IPS-18c (cell line): ENCODE results near the gene UMODL1.

ENCODE experiments used
- H3K4me3 ChIP-seq: 2 replicates; pipeline ENCODE4 v1.7.0; 2013; ENCODE audit warnings: low read depth, mild to moderate bottlenecking, low read length, moderate library complexity; ENCODE audit not compliant: insufficient read depth
- H3K9me3 ChIP-seq: one replicate; pipeline ENCODE4 v1.6.1; 2013; ENCODE audit warnings: mild to moderate bottlenecking, low read length, moderate library complexity; ENCODE audit not compliant: control insufficient read depth, insufficient read depth

The UMODL1 gene

DNA sequence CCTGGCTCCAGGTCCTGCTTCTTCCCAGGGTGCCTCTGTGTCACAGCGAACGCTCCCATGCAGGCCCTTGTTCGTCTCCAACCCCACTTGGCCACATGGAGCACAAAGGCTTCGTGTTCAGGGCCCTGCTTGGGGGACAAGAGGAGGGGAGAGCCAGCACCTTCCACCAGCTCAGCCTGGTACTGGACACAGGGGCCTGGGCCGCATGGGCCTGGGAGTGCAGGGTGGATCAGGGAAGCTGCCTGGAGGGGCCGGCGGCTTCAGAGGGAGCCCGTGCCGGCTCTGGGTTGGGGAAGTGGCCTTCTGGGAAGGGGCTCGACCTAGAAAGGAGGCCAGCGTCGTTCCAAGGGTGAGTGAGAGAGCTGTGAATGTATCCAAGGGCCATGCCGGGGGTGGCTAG is 53.0 kb downstream of the UMODL1 start:
- H3K4me3 ChIP-seq = no peak overlapping the region
- H3K9me3 ChIP-seq = no peaks in the 10 kb centered on the region

DNA sequence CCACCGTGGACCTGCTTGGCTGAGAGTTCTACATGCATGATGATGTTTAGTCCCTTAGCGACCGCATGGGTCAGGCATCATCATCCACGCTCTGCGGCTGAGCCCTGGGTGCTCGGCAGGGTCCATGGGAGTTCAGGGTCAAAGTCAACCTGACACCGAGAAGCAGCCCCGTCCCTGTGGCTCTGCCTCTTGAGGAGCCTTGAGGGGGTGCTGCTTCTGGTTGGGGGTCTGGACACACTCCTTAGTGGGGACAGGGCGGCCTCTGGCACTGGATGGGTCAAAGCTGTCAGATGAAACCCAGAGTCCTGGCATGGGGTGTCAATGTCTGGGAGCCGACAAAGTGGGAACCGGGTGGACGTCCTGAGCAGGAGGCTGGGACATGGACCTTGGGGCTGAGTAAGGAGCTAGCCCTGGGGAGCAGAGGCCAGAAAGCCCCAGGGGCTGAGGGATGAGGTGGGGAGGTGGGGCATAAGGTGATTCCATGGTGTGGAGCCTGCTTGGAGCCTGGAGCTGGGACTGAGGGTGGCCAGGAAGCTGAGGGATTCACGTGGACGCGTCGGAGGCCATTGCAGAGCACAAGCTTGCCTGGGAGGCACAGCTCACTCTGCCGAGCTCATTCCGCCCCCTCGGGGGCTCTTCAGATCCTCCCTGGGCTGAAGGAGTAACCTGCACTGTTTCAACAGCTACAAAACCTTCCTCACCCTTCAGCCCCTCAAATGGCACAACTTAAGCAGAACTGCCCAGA is 53.9 kb downstream of the UMODL1 start:
- no peaks in the 10 kb centered on the region for H3K9me3 ChIP-seq
- H3K4me3 ChIP-seq = no peak overlapping the region

DNA sequence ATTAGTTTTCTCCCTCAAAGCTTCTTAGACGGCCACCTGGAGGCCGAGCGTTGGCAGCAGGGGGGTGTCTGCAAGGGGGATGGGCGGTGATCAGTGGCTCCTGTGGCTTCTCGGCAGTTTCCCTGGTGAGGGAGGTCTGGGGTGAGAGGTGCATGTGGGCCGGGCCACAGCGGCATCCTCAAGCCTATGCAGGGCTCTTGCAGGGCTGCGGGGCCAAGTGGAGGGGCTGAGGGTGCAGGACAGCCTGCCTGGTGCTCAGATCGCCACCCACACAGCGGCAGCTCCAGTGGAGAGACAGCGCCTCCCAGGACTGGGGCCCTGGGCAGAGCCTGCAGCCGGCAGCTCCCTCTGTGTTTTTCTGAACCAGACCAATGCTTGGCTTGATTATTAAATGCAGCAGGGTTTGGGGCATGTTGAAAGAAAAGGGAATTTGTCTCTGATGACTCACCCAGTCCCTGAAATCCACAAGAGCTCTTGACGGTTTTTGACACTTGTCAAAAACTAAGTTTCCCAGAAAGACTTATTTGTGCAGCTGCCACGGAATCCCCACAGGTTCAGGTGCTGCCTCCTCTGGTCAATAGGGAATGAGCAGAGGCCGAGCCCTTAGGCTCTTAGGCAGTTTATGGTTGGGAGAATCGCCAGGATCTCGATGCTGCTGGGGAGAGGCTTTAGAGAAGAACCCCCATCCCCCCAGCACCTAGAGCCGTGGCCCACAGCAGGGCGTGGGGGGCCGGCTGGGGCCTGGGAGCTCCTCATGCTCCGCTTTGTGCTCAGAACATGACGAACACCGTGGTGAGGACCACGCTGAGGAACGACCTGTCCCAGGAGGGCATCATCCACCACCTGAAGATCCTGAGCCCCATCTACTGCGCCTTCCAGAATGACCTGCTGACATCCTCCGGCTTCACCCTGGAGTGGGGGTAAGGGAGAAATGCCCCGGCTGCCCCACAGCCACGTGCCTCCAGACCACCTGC is 54.7 kb downstream of the UMODL1 start:
- Histone ChIP-seq H3K4me3 (no peak overlapping the region), H3K9me3 (no peaks in the 10 kb centered on the region)

DNA sequence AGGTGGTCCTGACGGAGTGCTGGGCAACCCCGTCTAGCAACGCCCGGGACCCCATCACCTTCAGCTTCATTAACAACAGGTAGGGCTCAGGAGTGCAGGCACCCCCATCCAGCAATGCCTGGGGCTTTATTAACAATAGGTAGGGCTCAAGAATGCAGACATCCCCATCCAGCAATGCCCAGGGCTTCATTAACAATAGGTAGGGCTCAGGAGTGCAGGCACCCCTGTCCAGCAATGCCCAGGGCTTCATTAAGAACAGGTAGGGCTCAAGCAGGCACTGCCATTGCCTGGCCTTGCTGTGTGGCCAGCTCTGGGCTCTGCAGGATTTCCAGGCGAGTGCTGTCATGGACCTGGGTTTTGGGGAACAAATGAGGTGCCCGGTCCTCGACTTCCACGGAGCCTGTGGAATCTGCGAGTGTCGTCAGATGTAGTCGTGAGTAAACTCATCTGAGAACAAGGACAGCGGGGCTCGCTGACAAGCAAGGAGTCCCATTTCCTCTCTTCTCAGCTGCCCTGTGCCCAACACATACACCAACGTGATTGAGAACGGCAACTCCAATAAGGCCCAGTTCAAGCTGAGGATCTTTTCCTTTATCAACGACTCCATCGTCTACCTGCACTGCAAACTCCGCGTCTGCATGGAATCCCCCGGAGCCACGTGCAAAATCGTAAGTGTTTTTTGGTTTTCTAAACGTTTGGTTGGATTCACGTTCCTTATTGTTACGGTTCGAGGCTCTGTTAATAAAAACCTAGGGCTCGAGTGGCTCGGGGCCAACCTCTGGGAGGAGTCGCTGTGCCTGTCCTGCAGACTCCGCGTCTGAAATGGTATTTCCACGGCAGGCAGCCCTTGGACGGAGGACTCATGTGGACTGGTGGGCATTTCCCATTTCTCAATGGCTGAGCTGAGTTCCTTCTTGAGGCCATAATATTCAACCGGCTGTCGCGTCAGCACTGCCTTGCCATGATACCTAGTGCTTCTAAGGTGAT is 56.3 kb downstream of the UMODL1 start:
- H3K4me3 ChIP-seq = no peak overlapping the region
- no peaks in the 10 kb centered on the region for H3K9me3 ChIP-seq

DNA sequence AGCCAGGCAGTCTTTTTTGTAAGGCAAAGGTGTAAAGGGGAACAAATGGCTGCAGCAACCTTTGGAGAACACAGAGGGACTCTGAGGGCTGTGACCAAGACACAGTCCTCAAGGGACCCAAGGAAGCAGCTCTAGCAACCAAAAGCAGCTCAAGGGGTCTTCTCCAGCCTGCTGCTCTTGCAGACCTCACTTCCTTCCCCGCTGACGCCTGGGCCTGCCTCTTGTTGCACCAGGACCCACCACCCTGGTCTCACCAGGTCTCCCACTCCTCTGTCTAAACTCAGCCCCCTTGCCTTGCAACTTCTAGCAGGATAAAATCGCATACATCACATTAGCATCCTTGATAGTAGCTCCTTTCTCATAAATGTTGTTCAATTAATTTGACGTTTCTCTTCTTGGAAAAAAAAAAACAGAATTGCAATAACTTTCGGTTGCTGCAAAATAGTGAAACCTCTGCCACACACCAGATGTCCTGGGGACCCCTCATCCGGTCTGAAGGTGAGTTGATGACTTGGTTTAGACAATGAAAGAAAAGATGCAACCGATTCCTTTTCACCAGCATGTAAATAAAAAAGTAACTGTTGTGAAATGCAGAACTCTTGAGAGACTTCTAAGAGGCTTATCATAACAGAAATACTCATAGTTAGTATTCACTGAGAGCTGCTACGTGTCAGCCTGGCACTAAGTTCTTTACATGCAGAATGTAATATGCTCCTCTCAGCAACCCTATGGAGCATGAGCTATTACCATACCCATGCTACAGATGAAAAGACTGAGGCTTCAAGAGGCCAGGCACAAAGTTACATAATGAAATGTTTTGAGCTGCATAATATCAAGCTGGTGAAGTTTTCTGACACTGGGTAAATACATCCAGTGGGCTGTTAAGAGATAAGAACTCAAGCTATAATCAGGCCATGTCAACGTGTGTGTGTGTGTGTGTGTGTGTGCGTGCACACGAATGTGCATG is 58.5 kb downstream of the UMODL1 start:
- H3K9me3 ChIP-seq = no peaks in the 10 kb centered on the region
- no peak overlapping the region for H3K4me3 ChIP-seq

DNA sequence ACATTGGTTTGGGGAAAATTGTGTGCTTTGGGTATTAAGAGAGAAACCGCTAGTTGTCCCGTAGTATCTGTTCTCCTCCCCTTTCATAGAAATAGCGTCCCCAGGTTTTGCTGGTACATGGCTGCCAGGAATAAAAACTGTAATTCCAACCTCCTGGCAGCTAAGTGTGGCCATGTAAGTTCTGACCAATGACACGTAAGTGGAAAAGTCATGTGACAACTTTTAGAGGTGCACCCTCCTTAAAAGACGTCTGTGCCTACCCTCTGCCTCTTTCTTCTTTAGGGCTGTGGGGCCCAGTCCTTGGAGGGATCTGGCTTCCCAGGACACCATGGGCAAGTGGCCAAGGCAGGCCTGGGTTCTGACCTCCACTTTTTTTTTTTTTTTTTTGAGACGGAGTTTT is 59.3 kb downstream of the UMODL1 start:
- no peak overlapping the region for H3K4me3 ChIP-seq
- H3K9me3 ChIP-seq = no peaks in the 10 kb centered on the region

DNA sequence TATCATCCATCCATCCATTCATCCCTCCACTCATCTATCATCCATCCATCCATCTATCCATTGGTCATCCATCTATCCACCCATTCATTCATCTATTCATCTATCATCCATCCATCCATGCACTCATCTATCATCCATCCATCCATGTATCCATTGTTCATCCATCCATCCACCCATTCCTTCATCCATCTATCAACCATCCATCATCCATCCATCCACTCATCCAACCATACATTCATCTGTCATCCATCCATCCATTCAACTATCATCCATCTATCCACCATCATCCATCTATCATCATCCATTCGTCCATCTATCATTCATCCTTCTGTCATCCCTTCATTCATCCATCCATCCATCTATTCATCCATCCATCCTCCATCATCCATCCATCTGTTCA is 61.1 kb downstream of the UMODL1 start:
- no peaks in the 10 kb centered on the region for H3K9me3 ChIP-seq

DNA sequence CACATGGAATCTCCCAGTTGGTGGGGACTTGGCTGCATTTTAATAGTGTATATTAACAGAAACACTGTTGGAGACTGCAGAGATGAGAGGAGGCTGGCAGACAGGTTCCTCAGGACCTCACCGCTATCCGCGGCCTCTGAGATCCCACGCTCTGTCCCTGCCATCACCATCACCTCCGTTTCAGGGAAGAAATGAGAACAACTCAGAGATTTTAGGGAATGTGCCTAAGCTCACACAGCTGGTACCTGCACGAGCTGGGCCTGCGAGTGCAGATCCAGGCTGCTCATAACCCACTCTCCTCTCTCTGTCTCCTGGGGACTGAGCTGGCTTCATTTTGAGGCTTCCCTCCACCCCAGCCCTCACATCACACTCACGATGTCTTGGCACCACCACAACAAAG is 62.0 kb downstream of the UMODL1 start:
- Histone ChIP-seq H3K4me3 (no peak overlapping the region), H3K9me3 (no peaks in the 10 kb centered on the region)

More for the DNA sequence above, 61.1 kb downstream of the UMODL1 start:
- H3K4me3 ChIP-seq = no peak overlapping the region

DNA sequence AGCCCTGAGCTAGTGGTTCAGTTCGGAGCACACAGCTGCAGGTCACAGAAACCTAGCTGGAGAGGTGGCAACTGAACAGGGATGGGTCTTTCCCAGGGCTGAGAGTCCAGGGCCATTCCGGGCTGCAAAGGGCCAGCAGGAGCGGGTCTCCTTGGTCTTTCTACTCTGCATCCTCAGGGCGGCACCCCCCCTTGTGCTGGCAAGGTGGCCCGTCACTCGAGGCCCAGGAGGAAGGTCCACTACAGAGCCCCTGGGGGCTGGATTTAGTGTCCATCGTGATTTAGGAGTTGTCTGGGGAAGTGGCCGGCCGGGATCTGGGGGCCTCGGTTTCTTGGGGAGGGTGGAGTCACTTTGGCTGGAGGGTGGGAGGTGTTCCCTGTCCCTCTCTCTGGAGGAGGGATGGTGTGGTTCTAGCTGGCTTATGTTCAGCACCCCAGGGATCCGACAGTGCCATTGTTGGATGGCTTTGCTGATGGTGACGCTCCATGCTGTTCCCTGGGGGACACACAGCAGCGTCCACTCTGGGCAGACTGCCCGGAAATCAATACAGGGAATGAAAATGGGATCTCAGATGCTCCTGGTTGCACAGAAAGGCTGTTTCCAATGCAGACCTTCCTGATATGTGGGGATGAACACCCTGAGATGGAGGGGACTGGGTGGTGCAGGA is 64.4 kb downstream of the UMODL1 start:
- H3K9me3 ChIP-seq = no peaks in the 10 kb centered on the region
- no peak overlapping the region for H3K4me3 ChIP-seq

DNA sequence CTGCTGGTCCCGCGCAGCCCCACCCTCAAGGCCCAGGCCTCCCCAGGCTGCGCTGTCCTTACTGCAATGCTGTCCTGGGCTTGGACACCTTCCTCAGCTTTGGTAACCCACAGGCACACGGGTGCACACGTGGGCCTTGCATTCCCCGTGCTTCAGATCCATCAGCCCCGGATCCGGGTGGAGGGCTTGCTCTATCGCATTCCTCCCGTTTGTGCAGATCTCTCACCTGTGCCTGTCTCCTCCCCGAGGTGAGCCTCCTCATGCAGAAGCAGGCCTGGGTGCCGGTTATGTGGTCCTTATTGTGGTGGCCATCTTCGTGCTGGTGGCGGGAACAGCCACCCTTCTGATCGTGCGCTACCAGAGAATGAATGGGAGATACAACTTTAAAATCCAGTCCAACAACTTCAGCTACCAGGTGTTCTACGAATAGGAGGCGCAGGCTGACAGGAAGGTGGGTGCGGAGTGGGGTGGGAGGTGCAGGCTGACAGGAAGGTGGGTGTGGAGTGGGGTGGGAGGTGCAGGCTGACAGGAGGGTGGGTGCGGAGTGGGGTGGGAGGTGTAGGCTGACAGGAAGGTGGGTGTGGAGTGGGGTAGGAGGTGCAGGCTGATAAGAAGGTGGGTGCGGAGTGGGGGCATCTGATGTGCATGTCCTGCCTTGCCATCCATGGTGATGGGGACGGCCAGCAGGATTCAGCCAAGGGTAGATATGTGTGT is 66.2 kb downstream of the UMODL1 start:
- Histone ChIP-seq H3K4me3 (no peak overlapping the region), H3K9me3 (no peaks in the 10 kb centered on the region)

DNA sequence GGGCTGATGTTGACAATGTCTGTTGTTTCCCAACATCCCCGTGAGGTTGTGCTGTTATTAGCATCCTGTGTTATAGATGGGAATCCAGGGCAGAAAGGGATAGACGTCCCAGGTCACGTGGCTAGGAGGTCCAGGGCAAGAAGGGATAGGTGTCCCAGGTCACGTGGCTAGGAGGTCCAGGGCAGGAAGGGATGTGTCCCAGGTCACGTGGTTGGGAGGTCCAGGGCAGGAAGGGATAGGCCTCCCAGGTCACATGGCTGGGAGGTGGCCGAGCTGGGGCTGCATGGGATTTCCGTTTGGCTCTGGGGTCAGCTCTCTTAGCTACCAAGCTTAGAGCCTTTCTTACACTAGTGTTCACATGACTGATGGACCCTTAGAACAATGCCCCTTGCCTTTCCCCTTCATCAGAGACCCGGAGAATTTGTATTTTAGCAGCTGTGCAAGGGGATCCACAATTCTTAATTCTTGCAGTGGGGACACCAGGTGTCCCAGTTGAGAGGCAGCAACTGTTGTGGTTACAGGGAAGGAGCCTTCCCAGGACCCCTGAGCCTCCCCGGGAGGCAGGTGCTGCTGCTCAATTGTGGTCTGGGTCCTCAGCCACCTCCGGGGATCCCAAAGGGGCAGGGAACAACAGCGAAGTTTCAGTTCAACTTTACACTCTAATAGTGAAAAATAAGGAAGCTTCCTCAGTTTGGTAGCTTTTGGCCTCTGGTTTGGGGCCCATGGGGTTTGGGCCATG is 69.2 kb downstream of the UMODL1 start:
- Histone ChIP-seq H3K4me3 (no peak overlapping the region), H3K9me3 (no peaks in the 10 kb centered on the region)

DNA sequence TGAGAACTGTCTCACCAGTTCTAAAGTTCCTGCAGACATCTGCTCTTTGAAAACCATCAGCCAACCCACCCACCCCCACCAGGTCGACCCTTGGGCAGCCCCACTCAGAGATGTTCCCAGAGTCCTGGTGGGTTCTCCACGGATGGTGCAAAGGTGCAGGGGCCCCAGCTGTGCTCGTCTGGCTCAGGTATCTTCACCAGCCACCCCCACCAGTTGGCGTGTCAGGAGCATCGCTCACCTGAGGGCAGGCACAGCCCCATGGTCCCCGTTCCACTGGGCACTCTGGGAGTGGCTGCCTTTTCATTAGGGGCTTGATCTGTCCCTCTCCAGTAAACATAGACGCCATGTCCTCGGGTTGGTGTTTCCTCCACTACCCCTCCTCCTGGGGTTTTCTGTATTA is 70.5 kb downstream of the UMODL1 start:
- H3K4me3 ChIP-seq = no peak overlapping the region
- H3K9me3 ChIP-seq = no peaks in the 10 kb centered on the region

DNA sequence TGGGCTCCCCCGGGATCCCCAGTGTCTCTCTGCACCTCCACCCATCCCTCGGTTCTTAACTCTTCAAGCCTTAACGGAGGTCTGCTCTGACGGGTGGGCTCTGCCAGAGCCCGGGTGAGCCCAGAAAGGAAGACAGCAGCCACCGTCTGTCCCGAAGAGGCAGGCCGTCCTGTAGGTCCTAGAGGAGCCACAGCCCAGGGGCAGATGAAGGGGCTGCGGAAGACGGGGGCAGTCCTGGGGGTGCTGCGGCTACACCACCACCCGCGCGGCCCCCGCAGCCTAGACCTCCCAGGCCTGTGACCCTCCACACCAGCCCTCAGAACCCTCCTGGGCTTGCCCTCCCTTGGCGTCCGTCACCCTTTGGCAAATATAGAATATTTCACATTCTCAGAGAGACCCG is 71.0 kb downstream of the UMODL1 start:
- no peak overlapping the region for H3K4me3 ChIP-seq
- no peaks in the 10 kb centered on the region for H3K9me3 ChIP-seq

DNA sequence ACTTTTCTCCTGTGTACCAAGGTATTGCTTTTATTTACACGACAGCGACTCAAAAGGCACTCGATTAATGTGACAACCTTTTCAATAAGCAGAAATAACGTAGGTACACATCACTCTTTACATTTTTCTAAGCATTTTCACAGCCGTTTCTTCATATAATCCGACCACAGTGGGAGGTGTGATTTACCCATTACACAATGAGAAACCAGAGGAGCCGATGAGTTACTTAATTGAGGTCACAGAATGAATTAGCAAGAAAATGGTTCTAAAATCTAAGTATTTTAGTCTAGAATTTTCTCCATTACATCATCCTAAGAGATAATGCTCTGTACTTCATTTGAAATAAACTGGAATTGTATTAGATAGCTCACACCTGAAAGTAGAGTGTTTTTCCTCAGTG is 71.5 kb downstream of the UMODL1 start:
- no peaks in the 10 kb centered on the region for H3K9me3 ChIP-seq
- no peak overlapping the region for H3K4me3 ChIP-seq

DNA sequence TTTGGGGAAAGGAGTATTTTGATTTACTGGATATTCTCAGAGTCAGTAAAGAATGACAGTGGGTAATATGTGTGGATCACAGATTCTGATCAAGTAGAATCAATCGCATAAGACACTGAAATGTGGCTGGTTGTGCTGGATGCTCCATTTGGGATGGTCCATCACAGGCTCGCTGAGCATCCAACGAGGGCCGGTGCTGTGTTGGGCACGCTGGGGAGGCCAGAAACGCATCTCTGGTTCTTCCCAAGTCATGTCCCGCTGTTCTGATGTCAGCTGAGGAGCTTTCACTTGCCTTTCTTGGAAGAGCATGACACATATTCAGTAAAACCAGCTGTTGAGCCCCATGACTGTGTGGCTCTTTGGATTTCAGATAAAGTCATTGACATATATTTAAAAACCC is 72.0 kb downstream of the UMODL1 start:
- no peak overlapping the region for H3K4me3 ChIP-seq

More for the DNA sequence above, 72.0 kb downstream of the UMODL1 start:
- H3K9me3 ChIP-seq = no peaks in the 10 kb centered on the region
